Right hindlimb (tissue), 1 donor: ENCODE measurements around the gene NCKAP5.
"Not testable (repeated sequence)": the region's sequence is repeated elsewhere in the genome, so short reads cannot be mapped to it uniquely, and the experiment has no call there.

ENCODE experiments used
- DNase-seq: peaks from one replicate; pipeline ENCODE4 v3.0.0-alpha.2; 2018

The NCKAP5 gene

DNA sequence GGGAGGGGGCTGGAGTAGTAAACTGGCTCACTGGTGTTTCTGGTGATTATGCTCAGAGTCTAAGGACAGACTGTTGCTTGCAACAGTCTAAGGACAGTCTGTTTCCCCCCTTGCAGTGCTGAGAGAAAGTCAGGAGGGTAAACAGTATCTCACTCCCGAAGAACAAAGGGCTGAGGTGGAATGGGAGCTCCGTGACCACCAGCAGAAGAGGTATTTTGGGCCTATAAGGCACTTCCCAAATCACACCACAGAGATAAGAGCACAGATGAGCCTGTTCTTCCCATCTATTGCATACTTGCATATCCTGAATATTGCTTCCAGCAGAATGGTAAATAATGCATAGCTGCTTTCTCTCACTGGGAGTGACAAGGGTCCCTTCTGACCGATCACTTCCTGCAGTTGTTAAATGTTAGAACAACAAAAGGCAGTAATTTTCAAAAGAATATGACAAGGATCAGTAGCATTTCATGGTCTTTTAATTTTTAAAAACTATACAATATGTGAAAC lies 737.9 kb downstream of the NCKAP5 start:
- no peak for DNase-seq

- no peak for DNase-seq
Measured at GRCh38 chr2:132825601-132826000, 742.7 kb downstream of the NCKAP5 start.

- DNase-seq: no peak
Measured at GRCh38 chr2:132824716-132825115, 743.5 kb downstream of the NCKAP5 start.

DNA sequence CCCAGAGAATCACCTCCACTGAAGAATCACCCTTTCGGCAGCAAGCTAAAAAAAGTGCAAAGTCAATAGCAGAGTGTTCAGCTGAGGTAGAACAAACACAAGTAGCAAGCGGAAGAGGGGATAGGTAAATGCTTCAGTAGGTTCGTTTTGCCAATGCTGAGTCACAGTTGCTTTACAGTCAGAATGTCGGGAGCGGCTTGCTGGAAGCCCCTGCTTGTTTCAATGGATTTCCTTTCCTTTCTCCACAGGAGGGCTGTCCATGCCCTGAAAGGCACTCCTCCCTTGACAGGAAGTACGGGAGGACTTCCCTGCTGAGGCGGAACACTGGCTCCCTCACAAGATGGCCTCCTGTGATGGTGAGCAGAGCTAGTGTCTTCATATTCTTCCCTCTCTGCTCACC lies 752.0 kb downstream of the NCKAP5 start:
- DNase-seq: no peak

DNA sequence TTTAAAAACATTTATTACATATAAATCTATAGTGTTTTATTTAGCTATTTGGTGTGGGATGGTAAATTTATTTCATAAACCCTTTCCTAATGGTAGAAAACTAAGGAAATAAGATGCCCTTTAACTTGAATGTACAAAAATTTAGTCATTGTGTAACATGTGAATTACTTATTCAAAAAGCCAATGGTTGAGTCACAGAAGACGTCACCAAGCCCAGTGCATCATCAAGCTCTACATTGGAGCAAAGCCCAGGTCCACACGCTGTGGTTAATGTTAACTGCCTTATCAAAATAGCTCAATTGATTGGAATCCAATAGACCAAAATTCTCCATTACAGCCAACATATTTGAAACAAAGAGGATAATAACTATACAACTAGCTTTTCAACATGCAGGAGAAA lies 752.7 kb downstream of the NCKAP5 start:
- DNase-seq: no peak

GRCh38 chr2:132814651-132815050 lies 753.6 kb downstream of the NCKAP5 start:
- DNase-seq: no peak

- no peak for DNase-seq
Measured at GRCh38 chr2:132813422-132813821, 754.8 kb downstream of the NCKAP5 start.

DNA sequence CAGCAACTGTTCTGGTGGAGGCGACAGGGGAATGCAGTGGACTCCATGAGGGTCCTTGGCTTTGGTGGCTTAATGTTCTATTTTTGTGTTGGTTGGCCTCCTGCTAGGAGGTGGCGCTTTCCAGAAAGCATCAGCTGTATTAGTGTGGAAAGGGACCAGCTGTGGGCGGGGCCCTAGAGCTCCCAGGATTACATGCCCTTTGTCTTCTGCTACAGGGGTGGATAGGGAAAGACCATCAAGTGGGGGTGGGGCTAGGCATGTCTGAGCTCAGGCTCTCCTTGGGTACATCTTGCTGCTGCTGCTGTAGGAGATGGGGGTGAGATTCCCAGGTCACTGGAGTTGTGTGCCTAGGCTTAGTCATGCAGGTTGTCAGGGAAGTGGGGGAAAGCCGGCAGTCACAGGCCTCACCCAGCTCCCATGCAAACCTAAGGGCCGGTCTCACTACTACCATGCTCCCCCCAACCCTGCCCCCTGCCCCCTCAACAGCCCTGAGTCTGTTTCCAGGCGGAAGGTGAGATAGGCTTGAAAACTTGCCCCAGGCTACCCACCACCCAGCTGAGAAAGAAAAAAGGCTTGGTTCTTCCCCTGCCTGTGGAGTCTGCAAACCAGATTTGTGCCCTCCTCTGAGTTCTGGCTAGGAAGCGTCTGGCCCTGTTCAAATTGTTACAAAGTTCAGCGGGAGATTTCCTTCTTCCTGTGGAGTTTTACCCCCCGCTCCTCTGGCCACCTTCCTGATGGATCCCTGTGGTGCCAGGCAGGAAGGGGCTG lies 756.9 kb downstream of the NCKAP5 start:
- no peak for DNase-seq

- DNase-seq: not testable (repeated sequence)
Measured at GRCh38 chr2:132809962-132810361, 758.3 kb downstream of the NCKAP5 start.

- peak; percentile 48 for DNase-seq
Measured at GRCh38 chr2:132804051-132804450, 764.2 kb downstream of the NCKAP5 start.

GRCh38 chr2:132798341-132798740 lies 769.9 kb downstream of the NCKAP5 start:
- DNase-seq: no peak

GRCh38 chr2:132797556-132797955 lies 770.7 kb downstream of the NCKAP5 start:
- no peak for DNase-seq

GRCh38 chr2:132797071-132797470 lies 771.2 kb downstream of the NCKAP5 start:
- no peak for DNase-seq

GRCh38 chr2:132795220-132795619 lies 773.0 kb downstream of the NCKAP5 start:
- no peak for DNase-seq

- no peak for DNase-seq
Measured at GRCh38 chr2:132793532-132793931, 774.7 kb downstream of the NCKAP5 start.

DNA sequence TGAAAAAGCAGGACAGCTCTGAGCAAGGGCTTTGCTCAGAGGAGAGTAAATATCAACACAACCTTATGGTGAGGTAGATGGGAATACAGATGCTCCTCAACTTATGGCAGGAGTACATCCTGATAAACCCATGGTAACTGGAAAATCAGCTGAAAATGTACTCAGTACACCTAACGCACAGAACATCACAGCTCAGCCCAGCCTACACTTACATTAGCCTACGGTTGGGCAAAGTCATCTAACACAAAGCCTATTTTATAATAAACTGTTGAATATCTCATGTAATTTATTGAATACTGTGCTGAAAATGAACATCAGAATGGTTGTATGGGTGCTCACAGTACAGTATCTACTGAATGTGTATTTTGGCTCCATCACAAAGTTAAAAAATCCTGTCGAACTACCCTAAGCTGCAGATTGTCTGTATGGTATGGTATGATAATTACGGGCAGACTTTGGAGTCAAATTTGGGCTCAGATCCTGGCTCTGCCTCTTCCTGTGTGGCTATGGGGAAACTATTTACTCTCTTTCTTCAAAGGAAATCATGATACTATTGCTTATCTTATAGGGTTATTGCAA lies 778.0 kb downstream of the NCKAP5 start:
- no peak for DNase-seq

GRCh38 chr2:132789066-132789465 lies 779.2 kb downstream of the NCKAP5 start:
- DNase-seq: no peak

DNA sequence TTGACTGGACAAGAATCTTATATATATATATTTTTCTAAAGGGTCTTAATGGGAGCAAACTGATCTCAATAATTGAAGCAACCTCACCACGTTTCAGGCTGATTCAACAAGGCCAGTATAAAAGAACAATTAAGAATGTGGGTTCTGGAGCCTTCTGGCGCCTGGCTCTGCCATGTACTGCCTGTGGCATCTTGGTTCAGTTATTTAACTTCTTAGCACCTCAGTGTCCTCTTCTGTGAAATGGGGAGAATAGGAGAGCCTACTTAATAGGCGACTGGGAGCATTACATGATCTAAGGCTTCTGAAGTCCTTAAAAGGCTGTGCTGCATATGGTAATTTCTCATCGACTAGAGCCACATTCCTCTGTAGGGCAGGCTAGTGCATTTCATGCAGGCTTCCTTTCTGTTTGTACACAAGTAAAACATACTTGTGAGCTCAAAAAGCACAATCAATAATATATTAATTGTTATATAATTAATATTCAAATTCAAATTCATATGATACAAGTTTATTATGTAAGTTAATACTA lies 779.9 kb downstream of the NCKAP5 start:
- DNase-seq: no peak

DNA sequence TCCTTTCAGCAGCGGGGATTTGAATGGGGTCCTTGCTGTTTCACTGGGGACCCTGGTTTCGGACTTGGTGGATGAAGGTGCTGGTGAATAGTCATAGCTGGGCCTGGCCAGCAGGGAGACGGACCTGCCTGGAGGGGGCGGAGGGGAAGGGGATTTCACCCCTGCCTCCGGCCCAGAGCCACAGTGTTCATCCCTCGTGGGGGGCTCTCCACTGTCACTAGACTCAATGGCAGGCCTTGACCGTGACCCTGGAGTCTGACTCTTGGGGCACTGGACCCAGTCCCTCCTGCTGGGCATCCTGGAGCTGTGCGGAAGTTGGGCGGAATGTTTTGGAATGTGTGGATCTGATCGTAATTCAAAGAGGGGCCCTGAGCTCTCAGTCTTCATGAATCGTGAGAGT lies 784.4 kb downstream of the NCKAP5 start:
- DNase-seq: no peak

GRCh38 chr2:132782176-132782783 lies 786.0 kb downstream of the NCKAP5 start:
- no peak for DNase-seq

GRCh38 chr2:132780651-132781050 lies 787.6 kb downstream of the NCKAP5 start:
- DNase-seq: peak; percentile 35

GRCh38 chr2:132779206-132779721 lies 789.0 kb downstream of the NCKAP5 start:
- DNase-seq: no peak

GRCh38 chr2:132776287-132776686 lies 792.0 kb downstream of the NCKAP5 start:
- no peak for DNase-seq

- DNase-seq: no peak
Measured at GRCh38 chr2:132774189-132774588, 794.1 kb downstream of the NCKAP5 start.
